Peyer's patch (tissue), 4 donors: ENCODE measurements around the gene CFI.
A peak's percentile ranks its signal among the peaks of the same experiment; 100 is the strongest.

ENCODE experiments used
- POLR2A ChIP-seq, 2 donors: fragments of 450-650 bp; IDR thresholded peaks; one replicate each; pipeline ENCODE4 v1.5.1; 2017; ENCODE audit warnings: antibody characterized with exemption in 2 of 2, mild to moderate bottlenecking in 2 of 2, moderate library complexity in 2 of 2
- TF ChIP-seq, protein P1 (sequence below), 6 experiments: fragments of 450-650 bp in 4 of 6; fragments of 200-600 bp in 2 of 6; sonication (generic) in 1 of 6; IDR thresholded peaks; one replicate each; pipeline ENCODE4 v1.5.1; 2017 to 2019; ENCODE audit warnings: antibody characterized with exemption in 6 of 6, mild to moderate bottlenecking in 3 of 6, moderate library complexity in 1 of 6

DNA sequence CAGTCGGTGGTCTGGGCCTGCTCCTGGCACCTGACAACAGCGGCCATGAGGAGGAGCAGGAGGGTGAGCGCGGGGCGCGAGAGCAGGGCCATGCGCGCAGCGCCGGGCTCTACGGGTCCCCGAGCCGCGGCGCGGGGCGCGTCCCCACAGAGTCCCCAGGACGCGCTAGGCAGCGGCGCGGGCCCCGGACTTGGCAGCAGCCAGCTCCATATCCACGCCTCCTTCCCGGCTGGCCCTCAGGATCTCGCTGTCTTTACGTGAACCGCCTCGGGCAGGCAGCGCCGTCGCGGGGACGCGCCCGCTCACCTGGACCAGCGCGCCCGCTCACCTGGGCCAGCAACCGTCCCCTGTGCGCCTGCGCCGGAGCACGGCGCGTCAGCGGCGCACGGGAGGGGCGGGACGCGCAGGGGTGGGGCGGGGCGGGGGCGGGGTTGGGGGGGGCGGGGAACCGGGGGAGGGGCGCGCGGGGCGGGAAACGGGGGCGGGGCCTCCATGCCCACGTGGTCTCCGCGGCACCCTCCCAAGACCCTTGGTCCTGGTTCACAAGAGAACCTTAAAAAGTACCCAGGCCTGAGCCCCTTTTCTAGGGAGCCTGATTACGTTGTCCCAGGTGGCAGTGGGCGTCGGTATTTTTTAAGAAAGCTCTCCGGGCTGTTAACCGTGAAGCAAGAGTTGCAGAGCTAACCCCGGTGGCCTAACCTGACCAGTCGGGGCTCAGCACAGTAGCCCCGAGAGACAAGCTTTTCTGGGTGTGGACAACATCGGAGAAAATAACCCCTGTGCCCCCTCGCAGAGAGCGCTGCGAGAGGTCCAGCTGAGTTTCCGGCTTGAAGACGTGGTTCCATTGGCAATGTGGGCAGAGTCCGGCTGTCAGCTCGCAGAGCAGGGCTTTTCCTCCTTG, 71.8 kb downstream of the CFI start, which contains the start of gene PLA2G12A:
- TF ChIP-seq, protein P1, sequence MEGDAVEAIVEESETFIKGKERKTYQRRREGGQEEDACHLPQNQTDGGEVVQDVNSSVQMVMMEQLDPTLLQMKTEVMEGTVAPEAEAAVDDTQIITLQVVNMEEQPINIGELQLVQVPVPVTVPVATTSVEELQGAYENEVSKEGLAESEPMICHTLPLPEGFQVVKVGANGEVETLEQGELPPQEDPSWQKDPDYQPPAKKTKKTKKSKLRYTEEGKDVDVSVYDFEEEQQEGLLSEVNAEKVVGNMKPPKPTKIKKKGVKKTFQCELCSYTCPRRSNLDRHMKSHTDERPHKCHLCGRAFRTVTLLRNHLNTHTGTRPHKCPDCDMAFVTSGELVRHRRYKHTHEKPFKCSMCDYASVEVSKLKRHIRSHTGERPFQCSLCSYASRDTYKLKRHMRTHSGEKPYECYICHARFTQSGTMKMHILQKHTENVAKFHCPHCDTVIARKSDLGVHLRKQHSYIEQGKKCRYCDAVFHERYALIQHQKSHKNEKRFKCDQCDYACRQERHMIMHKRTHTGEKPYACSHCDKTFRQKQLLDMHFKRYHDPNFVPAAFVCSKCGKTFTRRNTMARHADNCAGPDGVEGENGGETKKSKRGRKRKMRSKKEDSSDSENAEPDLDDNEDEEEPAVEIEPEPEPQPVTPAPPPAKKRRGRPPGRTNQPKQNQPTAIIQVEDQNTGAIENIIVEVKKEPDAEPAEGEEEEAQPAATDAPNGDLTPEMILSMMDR (IDR thresholded peaks at IDR 0.05) = peak in 2 of 6 experiments; percentile 5 to 24
- TF ChIP-seq POLR2A (IDR thresholded peaks at IDR 0.05) = peak; percentile 76 to 85
